Liver (tissue), 3 donors: Measurements from ENCODE around the gene ZNF346.

Experiments
- EGR1 ChIP-seq, 2 donors: IDR thresholded peaks; 2 replicates each; pipeline ENCODE4 v1.6.1; 2016 to 2018; ENCODE audit warnings: antibody characterized with exemption in 2 of 2, low read depth in 2 of 2
- FOXA1 ChIP-seq: IDR thresholded peaks from 2 replicates; pipeline ENCODE4 v1.6.1; 2016; ENCODE audit warnings: antibody characterized with exemption
- FOXA2 ChIP-seq: IDR thresholded peaks from 2 replicates; pipeline ENCODE4 v1.6.1; 2016; ENCODE audit warnings: antibody characterized with exemption
- GABPA ChIP-seq, 2 donors: IDR thresholded peaks in 1 of 2; conservative IDR thresholded peaks in 1 of 2; 2 replicates each; pipeline ENCODE4 v1.6.1; 2016; ENCODE audit warnings: antibody characterized with exemption in 2 of 2, mild to moderate bottlenecking in 1 of 2, moderate library complexity in 1 of 2
- HNF4A ChIP-seq, 2 donors: conservative IDR thresholded peaks; 2 replicates each; pipeline ENCODE4 v1.6.1; 2016; ENCODE audit warnings: antibody characterized with exemption in 2 of 2, mild to moderate bottlenecking in 2 of 2
- JUND ChIP-seq, 2 donors: IDR thresholded peaks; 2 replicates each; pipeline ENCODE4 v1.6.1; 2016; ENCODE audit warnings: antibody characterized with exemption in 2 of 2
- RAD21 ChIP-seq, 2 donors: IDR thresholded peaks; 2 replicates each; pipeline ENCODE4 v1.6.1; 2016; ENCODE audit warnings: antibody characterized with exemption in 2 of 2, mild to moderate bottlenecking in 2 of 2
- SP1 ChIP-seq: IDR thresholded peaks from 2 replicates; pipeline ENCODE4 v1.6.1; 2018; ENCODE audit warnings: antibody characterized with exemption, mild to moderate bottlenecking
- TAF1 ChIP-seq: conservative IDR thresholded peaks from 2 replicates; pipeline ENCODE4 v1.6.1; 2016; ENCODE audit warnings: antibody characterized with exemption, mild to moderate bottlenecking
- YY1 ChIP-seq: IDR thresholded peaks from 2 replicates; pipeline ENCODE4 v1.6.1; 2016; ENCODE audit warnings: antibody characterized with exemption, mild to moderate bottlenecking
- TF ChIP-seq, protein P1 (sequence below): fragments of 150-350 bp; IDR thresholded peaks from 2 replicates; pipeline ENCODE4 v1.5.1; 2017; ENCODE audit warnings: improper control_type of control experiment, low read depth, low read length; ENCODE audit not compliant: missing input control
- TF ChIP-seq, protein P2 (sequence below): IDR thresholded peaks from 2 replicates; pipeline ENCODE4 v1.6.1; 2016; ENCODE audit warnings: antibody characterized with exemption
- TF ChIP-seq, protein P3 (sequence below): IDR thresholded peaks from 2 replicates; pipeline ENCODE4 v1.6.1; 2016; ENCODE audit warnings: antibody characterized with exemption, mild to moderate bottlenecking
- TF ChIP-seq, protein P4 (sequence below): IDR thresholded peaks from 2 replicates; pipeline ENCODE4 v1.6.1; 2016; ENCODE audit warnings: antibody characterized with exemption
- donor health status: healthy.
- donor health status: healthy.

DNA sequence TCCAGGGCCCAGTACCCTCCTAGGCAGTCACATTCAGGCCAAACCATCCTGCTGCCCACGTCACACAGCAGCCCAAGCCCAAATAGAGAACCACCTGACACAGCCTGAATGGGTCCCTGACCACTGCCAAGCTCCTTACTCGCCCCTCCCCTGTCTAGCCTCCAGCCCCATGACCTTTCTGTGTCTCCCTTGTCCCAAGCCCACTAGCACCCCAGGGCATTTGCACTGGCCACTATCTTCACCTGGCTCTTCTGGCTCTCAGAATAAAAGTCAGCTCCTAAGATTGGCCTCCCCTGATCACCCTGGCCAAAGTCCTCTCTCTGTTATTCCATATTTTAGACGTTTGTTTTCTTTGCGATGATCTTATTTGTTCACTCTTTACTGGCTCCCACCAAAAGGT, 84.7 kb downstream of the ZNF346 start:
- TF ChIP-seq FOXA2: no peak
- TF ChIP-seq, protein P1, sequence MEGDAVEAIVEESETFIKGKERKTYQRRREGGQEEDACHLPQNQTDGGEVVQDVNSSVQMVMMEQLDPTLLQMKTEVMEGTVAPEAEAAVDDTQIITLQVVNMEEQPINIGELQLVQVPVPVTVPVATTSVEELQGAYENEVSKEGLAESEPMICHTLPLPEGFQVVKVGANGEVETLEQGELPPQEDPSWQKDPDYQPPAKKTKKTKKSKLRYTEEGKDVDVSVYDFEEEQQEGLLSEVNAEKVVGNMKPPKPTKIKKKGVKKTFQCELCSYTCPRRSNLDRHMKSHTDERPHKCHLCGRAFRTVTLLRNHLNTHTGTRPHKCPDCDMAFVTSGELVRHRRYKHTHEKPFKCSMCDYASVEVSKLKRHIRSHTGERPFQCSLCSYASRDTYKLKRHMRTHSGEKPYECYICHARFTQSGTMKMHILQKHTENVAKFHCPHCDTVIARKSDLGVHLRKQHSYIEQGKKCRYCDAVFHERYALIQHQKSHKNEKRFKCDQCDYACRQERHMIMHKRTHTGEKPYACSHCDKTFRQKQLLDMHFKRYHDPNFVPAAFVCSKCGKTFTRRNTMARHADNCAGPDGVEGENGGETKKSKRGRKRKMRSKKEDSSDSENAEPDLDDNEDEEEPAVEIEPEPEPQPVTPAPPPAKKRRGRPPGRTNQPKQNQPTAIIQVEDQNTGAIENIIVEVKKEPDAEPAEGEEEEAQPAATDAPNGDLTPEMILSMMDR: no peak
- no peak for TF ChIP-seq RAD21 (IDR thresholded peaks at IDR 0.05)
- no peak for TF ChIP-seq SP1
- no peak for TF ChIP-seq YY1
- TF ChIP-seq, protein P2, sequence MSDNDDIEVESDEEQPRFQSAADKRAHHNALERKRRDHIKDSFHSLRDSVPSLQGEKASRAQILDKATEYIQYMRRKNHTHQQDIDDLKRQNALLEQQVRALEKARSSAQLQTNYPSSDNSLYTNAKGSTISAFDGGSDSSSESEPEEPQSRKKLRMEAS: no peak
- TF ChIP-seq, protein P3, sequence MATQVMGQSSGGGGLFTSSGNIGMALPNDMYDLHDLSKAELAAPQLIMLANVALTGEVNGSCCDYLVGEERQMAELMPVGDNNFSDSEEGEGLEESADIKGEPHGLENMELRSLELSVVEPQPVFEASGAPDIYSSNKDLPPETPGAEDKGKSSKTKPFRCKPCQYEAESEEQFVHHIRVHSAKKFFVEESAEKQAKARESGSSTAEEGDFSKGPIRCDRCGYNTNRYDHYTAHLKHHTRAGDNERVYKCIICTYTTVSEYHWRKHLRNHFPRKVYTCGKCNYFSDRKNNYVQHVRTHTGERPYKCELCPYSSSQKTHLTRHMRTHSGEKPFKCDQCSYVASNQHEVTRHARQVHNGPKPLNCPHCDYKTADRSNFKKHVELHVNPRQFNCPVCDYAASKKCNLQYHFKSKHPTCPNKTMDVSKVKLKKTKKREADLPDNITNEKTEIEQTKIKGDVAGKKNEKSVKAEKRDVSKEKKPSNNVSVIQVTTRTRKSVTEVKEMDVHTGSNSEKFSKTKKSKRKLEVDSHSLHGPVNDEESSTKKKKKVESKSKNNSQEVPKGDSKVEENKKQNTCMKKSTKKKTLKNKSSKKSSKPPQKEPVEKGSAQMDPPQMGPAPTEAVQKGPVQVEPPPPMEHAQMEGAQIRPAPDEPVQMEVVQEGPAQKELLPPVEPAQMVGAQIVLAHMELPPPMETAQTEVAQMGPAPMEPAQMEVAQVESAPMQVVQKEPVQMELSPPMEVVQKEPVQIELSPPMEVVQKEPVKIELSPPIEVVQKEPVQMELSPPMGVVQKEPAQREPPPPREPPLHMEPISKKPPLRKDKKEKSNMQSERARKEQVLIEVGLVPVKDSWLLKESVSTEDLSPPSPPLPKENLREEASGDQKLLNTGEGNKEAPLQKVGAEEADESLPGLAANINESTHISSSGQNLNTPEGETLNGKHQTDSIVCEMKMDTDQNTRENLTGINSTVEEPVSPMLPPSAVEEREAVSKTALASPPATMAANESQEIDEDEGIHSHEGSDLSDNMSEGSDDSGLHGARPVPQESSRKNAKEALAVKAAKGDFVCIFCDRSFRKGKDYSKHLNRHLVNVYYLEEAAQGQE: no peak
- no peak for TF ChIP-seq FOXA1
- no peak for TF ChIP-seq GABPA (IDR thresholded peaks at IDR 0.05 in 1 of 2, conservative IDR thresholded peaks at IDR 0.05 in 1 of 2)
- TF ChIP-seq TAF1: no peak
- TF ChIP-seq EGR1 (IDR thresholded peaks at IDR 0.05; ENCODE audit: low read depth in 2 of 2): no peak
- no peak for TF ChIP-seq JUND (IDR thresholded peaks at IDR 0.05)
- TF ChIP-seq, protein P4, sequence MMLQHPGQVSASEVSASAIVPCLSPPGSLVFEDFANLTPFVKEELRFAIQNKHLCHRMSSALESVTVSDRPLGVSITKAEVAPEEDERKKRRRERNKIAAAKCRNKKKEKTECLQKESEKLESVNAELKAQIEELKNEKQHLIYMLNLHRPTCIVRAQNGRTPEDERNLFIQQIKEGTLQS: no peak
- TF ChIP-seq HNF4A (conservative IDR thresholded peaks at IDR 0.05): no peak
